Nephron (organoid): ENCODE data around the gene PRKCA.
A peak's percentile ranks its signal among the peaks of the same experiment; 100 is the strongest.

ENCODE experiments used
- H3K27ac Mint-ChIP-seq, 3 experiments: 2 replicates each; pipeline ENCODE4 v1.8.0; 2020; ENCODE audit warnings: mixed read lengths in 3 of 3, mild to moderate bottlenecking in 2 of 3, moderate library complexity in 1 of 3
- H3K27me3 Mint-ChIP-seq: 2 replicates; pipeline ENCODE4 v1.8.0; 2021; ENCODE audit warnings: low read depth, mild to moderate bottlenecking, moderate library complexity, mixed read lengths
- H3K36me3 Mint-ChIP-seq: 2 replicates; pipeline ENCODE4 v1.8.0; 2020; ENCODE audit warnings: low read depth, mixed read lengths
- H3K4me1 Mint-ChIP-seq: 2 replicates; pipeline ENCODE4 v1.8.0; 2020; ENCODE audit warnings: mixed read lengths
- H3K4me3 Mint-ChIP-seq, 3 experiments: 2 replicates each; pipeline ENCODE4 v1.8.0; 2020; ENCODE audit warnings: mild to moderate bottlenecking in 3 of 3, mixed read lengths in 3 of 3, moderate library complexity in 2 of 3
- H3K9me3 Mint-ChIP-seq: 2 replicates; pipeline ENCODE4 v1.8.0; 2020; ENCODE audit warnings: mixed read lengths
- TF ChIP-seq, protein P1 (sequence below), 3 experiments: fragments of 200-600 bp; sonication (generic); IDR thresholded peaks; one replicate each; pipeline ENCODE4 v1.5.0; 2021; ENCODE audit warnings: antibody characterized with exemption in 3 of 3; ENCODE audit not compliant: unreplicated experiment in 3 of 3

The PRKCA gene

DNA sequence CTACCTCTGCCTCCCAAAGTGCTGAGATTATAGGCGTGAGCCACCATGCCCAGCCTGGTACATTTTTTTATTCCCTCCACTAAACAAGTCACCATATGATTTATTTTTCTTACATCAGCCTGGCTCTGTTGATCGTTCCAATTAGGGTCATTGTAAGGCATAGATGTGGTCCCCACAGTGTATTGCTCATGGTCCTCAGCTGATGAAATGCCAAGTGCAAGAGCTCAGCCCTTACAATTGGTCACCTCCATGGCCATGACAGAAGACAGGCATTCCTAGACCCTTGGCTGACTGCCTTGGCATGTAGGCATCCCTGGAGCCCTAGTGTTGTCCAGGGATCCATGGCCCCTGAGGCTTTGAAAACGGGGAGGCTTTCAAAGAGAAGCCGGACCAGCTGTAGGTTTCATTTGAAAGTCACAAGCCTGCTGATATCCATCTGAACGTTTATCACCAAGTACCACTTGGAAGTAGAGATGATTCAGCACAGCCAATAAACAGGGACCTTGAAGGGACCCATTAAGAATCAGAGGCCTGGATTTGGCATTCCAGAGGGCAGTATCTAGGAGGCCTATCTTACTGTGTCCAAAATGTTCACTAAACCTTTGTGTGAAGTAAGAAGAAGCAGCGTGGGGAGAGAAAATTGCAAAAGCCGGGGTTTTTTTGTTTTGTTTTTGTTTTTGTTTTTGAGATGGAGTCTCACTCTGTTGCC lies 20.6 kb upstream of the PRKCA start:
- H3K4me1 Mint-ChIP-seq, result no peaks in the 10 kb centered on the region
- H3K4me3 Mint-ChIP-seq, result no peak overlapping the region
- TF ChIP-seq, protein P1, sequence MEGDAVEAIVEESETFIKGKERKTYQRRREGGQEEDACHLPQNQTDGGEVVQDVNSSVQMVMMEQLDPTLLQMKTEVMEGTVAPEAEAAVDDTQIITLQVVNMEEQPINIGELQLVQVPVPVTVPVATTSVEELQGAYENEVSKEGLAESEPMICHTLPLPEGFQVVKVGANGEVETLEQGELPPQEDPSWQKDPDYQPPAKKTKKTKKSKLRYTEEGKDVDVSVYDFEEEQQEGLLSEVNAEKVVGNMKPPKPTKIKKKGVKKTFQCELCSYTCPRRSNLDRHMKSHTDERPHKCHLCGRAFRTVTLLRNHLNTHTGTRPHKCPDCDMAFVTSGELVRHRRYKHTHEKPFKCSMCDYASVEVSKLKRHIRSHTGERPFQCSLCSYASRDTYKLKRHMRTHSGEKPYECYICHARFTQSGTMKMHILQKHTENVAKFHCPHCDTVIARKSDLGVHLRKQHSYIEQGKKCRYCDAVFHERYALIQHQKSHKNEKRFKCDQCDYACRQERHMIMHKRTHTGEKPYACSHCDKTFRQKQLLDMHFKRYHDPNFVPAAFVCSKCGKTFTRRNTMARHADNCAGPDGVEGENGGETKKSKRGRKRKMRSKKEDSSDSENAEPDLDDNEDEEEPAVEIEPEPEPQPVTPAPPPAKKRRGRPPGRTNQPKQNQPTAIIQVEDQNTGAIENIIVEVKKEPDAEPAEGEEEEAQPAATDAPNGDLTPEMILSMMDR (IDR thresholded peaks at IDR 0.05; ENCODE audit: unreplicated experiment in 3 of 3), result no peak
- no peaks in the 10 kb centered on the region for H3K36me3 Mint-ChIP-seq
- H3K27me3 Mint-ChIP-seq, result peaks cover 1% of the 10 kb centered on the region
- no peaks in the 10 kb centered on the region for H3K9me3 Mint-ChIP-seq
- H3K27ac Mint-ChIP-seq, result no peak overlapping the region

DNA sequence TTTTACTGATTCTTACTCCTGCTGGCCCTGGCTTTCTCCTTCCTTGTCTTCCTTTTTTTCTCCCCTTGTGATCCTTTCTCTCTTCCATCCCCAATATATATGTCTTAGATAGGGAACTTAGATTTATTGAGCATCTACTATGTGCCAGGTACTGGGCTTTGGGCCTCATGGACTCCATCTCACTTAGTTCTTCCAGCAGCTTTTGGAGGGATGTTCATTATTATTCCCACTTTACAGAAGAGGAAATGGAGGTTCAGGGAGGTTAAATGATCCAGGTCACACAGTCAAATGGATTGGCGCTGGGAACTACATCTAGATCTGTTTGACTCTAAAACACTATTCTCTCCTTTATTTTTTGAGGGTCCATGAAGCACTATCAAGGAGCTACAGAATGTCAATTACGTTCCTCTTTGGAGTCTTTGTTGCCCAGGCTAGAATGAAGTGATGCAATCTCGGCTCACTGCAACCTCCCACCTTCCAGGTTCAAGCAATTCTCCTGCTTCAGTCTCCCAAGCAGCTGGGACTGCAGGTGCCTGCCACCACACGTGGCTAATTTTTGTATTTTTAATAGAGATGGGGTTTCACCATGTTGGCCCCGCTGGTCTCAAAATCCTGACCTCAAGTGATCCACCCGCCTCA lies 19.0 kb upstream of the PRKCA start:
- no peaks in the 10 kb centered on the region for H3K36me3 Mint-ChIP-seq
- H3K4me3 Mint-ChIP-seq, result no peak overlapping the region
- H3K4me1 Mint-ChIP-seq, result no peaks in the 10 kb centered on the region
- H3K27ac Mint-ChIP-seq, result no peak overlapping the region
- no peaks in the 10 kb centered on the region for H3K9me3 Mint-ChIP-seq
- H3K27me3 Mint-ChIP-seq, result peaks cover 4% of the 10 kb centered on the region
- TF ChIP-seq, protein P1 (IDR thresholded peaks at IDR 0.05; ENCODE audit: unreplicated experiment in 3 of 3), result no peak

DNA sequence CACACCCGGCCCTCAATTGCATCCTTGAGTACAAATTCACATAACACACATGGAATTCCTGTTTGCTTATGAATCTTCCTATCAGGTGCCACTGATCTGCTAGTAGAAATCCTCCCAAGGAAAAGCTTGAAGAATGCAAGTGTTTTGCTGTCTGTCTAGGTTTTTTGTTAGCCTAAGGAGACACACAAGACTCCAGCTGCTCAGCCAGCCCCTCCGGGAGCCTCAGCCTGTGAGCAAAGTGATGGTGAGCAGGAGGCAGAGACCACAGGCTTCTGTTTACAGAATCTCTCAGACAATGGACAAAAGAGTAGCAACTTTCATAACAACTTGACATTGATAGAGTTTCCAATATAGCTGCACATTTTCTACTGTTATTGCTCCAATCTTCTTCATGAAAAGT lies 18.4 kb upstream of the PRKCA start:
- H3K4me3 Mint-ChIP-seq, result no peak overlapping the region

DNA sequence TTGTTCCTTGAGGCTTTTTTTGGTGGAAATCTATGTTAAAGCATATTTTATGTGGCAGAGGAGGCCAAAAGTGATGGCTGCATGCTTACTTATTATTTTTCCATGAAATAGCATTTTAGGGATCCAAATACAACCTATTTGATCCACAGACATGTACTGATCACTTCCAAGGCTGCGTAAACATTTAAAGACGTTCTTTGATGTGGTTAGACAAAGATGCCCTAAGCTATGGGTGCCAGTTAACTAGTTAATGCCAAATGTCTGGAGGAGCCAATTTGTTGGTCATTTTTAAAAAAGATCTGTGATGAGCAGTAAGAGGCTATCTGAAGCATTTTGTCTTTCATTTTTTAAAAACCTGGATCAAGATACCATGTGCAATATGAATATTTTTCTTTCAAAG lies 17.3 kb upstream of the PRKCA start:
- TF ChIP-seq, protein P1 (IDR thresholded peaks at IDR 0.05; ENCODE audit: unreplicated experiment in 3 of 3), result no peak
- H3K4me3 Mint-ChIP-seq, result no peak overlapping the region
- no peaks in the 10 kb centered on the region for H3K36me3 Mint-ChIP-seq
- no peaks in the 10 kb centered on the region for H3K9me3 Mint-ChIP-seq
- H3K4me1 Mint-ChIP-seq, result no peaks in the 10 kb centered on the region
- no peak overlapping the region for H3K27ac Mint-ChIP-seq
- H3K27me3 Mint-ChIP-seq, result peaks cover 9% of the 10 kb centered on the region

More for the DNA sequence above, 18.4 kb upstream of the PRKCA start:
- peaks cover 4% of the 10 kb centered on the region for H3K27me3 Mint-ChIP-seq
- TF ChIP-seq, protein P1 (IDR thresholded peaks at IDR 0.05; ENCODE audit: unreplicated experiment in 3 of 3), result no peak
- no peaks in the 10 kb centered on the region for H3K4me1 Mint-ChIP-seq
- no peak overlapping the region for H3K27ac Mint-ChIP-seq
- H3K9me3 Mint-ChIP-seq, result no peaks in the 10 kb centered on the region
- no peaks in the 10 kb centered on the region for H3K36me3 Mint-ChIP-seq

DNA sequence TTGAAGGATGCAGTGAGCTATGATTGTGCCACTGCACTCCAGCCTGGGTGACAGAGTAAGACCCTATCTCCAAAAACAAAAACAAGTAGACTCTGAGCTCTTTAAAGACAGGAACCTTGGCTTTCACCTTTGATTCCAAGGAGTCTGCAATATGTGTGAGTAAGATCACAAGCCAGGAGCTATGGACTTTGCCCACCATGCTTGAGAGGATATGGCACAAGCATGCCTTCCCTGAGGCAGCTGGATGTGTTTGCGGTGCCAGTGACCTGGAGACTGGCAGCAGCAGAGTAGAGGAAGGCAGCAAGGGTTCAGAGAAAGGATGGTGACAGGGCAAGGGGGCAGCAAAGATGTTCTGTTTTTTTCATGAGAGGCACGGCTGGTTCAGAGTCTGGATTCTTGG lies 14.5 kb upstream of the PRKCA start:
- H3K36me3 Mint-ChIP-seq, result no peaks in the 10 kb centered on the region
- no peaks in the 10 kb centered on the region for H3K4me1 Mint-ChIP-seq
- TF ChIP-seq, protein P1 (IDR thresholded peaks at IDR 0.05; ENCODE audit: unreplicated experiment in 3 of 3), result no peak
- H3K4me3 Mint-ChIP-seq, result no peak overlapping the region
- peaks cover 9% of the 10 kb centered on the region for H3K27me3 Mint-ChIP-seq
- no peaks in the 10 kb centered on the region for H3K9me3 Mint-ChIP-seq
- H3K27ac Mint-ChIP-seq, result peak overlapping the region; percentile 14 to 73 (median 62)
